ENCODE measurements around the gene MSANTD3.
A peak's percentile ranks its signal among the peaks of the same experiment; 100 is the strongest.
"Not testable (repeated sequence)": the region's sequence is repeated elsewhere in the genome, so short reads cannot be mapped to it uniquely, and the experiment has no call there.

MSANTD3 gene

GRCh38 chr9:100426530-100427365, at the start of gene MSANTD3:
TSS of gene MSANTD3 (plus strand) at chr9:100427143. CDS start at chr9:100441939, 14,796 bp downstream.
- peak; percentile 27 for DNase-seq

GRCh38 chr9:100379862-100380261, 47.1 kb upstream of the MSANTD3 start:
- no peak for DNase-seq

GRCh38 chr9:100392989-100393388, 34.0 kb upstream of the MSANTD3 start:
- DNase-seq: not testable (repeated sequence)

GRCh38 chr9:100394032-100394695, 32.8 kb upstream of the MSANTD3 start:
- DNase-seq: no peak

- DNase-seq: no peak
Observed at GRCh38 chr9:100394816-100395215, 32.1 kb upstream of the MSANTD3 start.

GRCh38 chr9:100396769-100397168, 30.2 kb upstream of the MSANTD3 start:
- no peak for DNase-seq

- DNase-seq: no peak
Observed at GRCh38 chr9:100397529-100398266, 29.2 kb upstream of the MSANTD3 start.

- DNase-seq: no peak
Observed at GRCh38 chr9:100401042-100401441, 25.9 kb upstream of the MSANTD3 start.

GRCh38 chr9:100406962-100407361, 20.0 kb upstream of the MSANTD3 start:
- DNase-seq: no peak

- no peak for DNase-seq
Observed at GRCh38 chr9:100408546-100409175, 18.3 kb upstream of the MSANTD3 start.

GRCh38 chr9:100409176-100409556, 17.8 kb upstream of the MSANTD3 start:
- no peak for DNase-seq

- peak; percentile 79 for DNase-seq
Observed at GRCh38 chr9:100411472-100412283, 15.3 kb upstream of the MSANTD3 start.

- no peak for DNase-seq
Observed at GRCh38 chr9:100413839-100414420, 13.0 kb upstream of the MSANTD3 start.

- no peak for DNase-seq
Observed at GRCh38 chr9:100417815-100418214, 9.1 kb upstream of the MSANTD3 start.

GRCh38 chr9:100419166-100419565, 7.8 kb upstream of the MSANTD3 start:
- no peak for DNase-seq

GRCh38 chr9:100421116-100421515, 5.8 kb upstream of the MSANTD3 start:
- DNase-seq: not testable (repeated sequence)

GRCh38 chr9:100425758-100426157, 1.2 kb upstream of the MSANTD3 start:
- DNase-seq: no peak

GRCh38 chr9:100426189-100426529, 784 bp upstream of the MSANTD3 start:
- no peak for DNase-seq

- DNase-seq: peak; percentile 14
Observed at GRCh38 chr9:100427366-100428263, 672 bp downstream of the MSANTD3 start.

GRCh38 chr9:100428871-100429654, 2.1 kb downstream of the MSANTD3 start:
- DNase-seq: peak; percentile 77
